G401 (cell line): ENCODE results near the gene UROD. TPM values are rescaled to one million over a fixed set of nuclear protein-coding genes. Genes with fewer than 3 reads are reported as not detected.
"Not testable (repeated sequence)": the region's sequence is repeated elsewhere in the genome, so short reads cannot be mapped to it uniquely, and the experiment has no call there.

ENCODE experiments used
- DNase-seq: peaks from one replicate; pipeline ENCODE4 v3.0.0-alpha.2; 2015; ENCODE audit warnings: low spot score
- in situ Hi-C: cut with HindIII; loops from 2 replicates; pipeline ENCODE4 v1.10.0; 2016; ENCODE audit warnings: low sequenced_read_pairs, mixed read lengths
- total RNA-seq: library from RNA; depleted of rRNA; stranded (reverse); fragments of >200 nt; shearing (Covaris generic); gene quantifications from 2 replicates; pipeline ENCODE4 v1.2.3, GENCODE V29; 2014; rRNA removed

Gene UROD
- 177 and 190 TPM in 2 replicates for total RNA-seq

DNA sequence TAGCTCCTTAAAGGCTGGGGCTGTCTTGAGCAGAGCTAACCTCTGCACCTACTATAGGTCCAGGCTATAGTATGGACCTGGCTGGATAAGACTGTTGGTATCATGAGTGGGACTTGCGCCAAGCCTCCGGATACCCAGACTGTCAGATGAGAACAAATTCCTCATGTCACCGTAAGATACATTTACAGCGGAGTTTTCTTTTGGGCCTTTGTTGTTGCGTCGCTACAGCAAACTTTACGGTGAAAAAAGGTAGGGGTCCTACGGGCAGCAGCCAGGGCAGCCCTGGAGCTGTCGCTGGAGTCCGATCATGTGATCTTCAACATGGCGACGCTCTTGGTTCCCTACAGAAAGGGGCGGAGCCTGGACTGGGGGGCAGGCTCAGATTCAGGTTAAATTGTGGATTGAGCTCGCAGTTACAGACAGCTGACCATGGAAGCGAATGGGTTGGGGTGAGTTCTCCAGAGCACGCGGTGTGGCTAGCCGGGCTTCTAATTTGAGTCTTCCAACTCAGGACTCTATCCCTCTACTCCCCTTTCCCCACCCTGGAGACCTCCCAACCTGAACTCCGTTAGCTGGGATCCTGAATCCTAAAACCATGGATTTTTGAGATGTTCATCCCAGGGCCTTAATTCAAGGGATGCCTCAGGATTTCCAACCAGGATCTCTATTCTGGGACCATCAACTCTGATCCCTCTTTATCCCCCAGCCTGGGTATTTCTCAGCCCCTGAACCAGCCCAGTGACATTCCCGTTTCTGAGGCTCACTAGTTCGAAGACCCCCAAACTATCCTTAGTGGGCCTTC, at the start of gene UROD:
Gene UROD (plus strand): TSS at position 418 of the 802 bp plus-strand sequence. CDS start 12 bp downstream, at position 430.
- in situ Hi-C loops, result no loop called here
- peak; percentile 98 for DNase-seq

DNA sequence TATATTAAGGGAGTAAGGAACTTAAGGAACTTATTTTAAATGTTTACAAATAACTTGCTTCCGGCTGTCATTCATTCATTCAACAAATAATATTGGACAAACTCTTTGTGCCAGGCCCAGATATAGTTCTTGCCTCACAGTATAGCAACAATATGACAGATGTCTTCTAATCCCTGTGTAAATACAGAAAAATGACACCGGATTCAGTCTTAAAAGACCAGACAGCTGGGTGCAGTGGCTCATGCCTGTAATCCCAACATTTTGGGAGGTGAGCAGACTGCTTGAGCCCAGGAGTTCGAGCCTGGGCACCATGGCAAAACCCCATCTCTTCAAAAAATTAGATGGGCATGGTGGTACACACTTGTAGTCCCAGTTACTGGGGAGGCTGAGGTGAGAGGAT, 49.3 kb upstream of the UROD start:
- in situ Hi-C loops, result no loop called here
- DNase-seq, result no peak

GRCh38 chr1:44964396-44964795, 47.7 kb upstream of the UROD start:
- in situ Hi-C loops, result no loop called here
- DNase-seq, result no peak

GRCh38 chr1:44970317-44970716, 41.7 kb upstream of the UROD start:
- in situ Hi-C loops, result no loop called here
- DNase-seq, result no peak

DNA sequence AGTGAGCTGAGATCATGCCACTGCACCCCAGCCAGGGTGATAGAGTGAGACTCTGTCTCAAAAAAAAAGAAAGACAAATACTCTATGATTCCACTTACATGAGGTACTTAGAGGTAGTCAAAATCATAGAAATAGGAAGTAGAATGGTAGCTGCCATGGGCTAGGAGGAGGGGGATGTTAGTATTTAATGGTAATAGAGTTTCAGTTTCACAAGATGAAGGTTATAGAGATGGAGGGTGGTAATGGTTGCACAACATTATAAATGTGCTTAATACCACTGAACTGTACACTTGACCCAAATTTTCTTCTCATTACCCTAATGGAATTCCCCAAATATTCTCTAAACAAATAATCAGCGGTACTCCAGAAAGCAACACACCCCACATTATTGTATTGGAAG, 38.4 kb upstream of the UROD start:
- no peak for DNase-seq
- in situ Hi-C loops, result no loop called here

GRCh38 chr1:44976252-44976651, 35.8 kb upstream of the UROD start:
- in situ Hi-C loops, result no loop called here

DNA sequence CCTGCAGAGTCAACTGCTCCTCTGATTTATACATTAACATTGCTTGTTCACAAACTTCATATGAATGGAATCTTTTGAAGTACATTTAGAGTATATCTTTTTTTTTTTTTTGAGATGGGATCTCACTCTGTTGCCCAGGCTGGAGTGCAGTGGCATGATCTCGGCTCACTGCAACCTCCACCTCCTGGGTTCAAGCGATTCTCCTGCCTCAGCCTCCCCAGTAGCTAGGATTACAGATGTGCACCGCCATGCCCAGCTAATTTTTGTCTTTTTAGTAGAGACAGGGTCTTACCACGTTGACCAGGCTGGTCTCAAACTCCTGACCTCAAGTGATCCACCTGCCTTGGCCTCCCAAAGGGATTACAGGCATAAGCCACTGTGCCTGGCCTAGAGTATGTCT, 34.7 kb upstream of the UROD start:
- in situ Hi-C loops, DNase-seq: not testable (repeated sequence)

More at GRCh38 chr1:44976252-44976651, 35.8 kb upstream of the UROD start:
- no peak for DNase-seq

DNA sequence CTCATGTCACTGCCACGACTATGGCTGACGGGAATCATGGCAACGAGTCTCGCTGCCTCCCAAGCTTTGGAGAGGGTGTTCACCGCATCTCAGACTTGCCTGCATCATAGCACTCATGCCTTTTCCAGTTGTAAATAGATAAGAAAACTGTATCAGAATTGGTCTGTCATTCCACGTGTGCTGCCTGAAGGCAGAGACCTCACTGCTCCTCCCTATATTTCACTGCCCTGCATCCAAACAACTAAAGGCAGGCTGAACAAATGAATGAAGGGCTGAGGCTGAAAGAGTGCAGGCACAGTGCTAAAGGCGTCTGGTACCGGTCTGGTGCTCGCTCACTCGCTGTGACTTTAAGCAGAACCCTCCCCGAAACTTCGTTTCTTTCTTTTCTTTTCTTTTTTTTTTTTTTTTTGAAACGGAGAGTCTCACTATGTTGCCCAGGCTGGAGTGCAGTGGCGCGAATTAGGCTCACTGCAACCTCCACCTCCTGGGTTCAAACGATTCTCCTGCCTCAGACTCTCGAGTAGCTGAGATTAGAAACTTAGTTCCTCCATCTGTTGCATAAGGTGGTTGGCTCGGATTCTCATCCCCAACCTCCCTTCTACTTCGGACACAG, 26.2 kb upstream of the UROD start:
- no peak for DNase-seq
- in situ Hi-C loops, result no loop called here

- no peak for DNase-seq
- in situ Hi-C loops, result no loop called here
Observed at GRCh38 chr1:44988531-44989156, 23.4 kb upstream of the UROD start.

DNA sequence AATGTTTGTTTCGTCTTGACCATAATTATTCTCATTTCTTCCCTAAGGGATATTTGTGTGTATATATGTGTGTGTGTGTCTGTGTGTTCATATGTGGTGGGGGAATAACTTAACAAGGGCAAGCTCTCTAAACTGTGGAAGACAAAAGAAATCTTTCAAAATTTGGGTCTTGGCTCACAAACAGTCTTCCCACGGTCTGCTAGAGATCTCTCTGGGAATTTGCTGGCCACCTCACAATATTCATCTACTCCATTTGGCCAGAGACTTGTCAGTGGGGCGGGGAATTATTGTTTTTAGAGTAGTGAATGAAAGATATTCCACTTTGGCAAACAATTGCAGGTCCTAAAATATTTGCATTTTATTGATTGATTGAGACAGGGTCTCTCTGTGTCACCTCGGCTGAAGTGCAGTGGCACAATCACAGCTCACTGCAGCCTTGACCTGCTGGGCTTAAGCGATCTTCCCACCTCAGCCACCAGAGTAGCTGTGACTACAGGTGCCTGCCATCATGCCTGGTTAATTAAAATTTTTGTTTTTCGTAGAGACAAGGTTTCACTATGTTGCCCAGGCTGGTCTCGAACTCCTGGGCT, 17.6 kb upstream of the UROD start:
- no peak for DNase-seq
- in situ Hi-C loops, result no loop called here

DNA sequence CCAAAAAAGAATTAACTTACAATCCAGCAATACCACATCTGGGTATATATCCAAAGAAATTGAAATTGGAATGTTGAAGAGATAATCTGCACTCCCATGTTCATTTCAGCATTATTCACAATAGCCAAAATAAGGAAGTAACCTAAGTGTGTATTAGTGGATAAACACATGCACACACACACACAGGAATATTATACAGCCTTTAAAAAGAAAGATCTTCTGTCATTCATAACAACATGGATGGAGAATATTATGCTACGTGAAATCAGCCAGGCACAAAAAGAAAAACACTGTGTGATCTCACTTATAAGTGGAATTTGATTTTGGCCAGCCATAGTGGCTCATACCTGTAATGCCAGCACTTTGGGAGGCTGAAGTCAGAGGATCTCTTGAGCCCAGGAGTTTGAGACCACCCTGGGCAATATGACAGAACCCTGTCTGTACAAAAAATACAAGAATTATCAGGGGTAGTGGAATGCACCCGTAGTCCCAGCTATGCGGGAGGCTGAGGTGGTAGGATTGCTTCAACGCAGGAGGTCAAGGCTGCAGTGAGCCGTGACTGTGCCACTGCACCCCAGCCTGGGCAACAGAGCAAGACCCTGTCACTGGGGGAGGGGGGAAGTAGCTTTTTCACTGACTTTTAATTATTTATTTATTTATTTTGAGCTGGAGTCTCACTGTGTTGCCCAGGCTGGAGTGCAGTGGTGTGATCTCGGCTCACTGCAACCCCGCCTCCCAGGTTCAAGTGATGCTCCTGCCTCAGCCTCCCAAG, 16.4 kb upstream of the UROD start:
- in situ Hi-C loops, result no loop called here
- no peak for DNase-seq

- DNase-seq, result no peak
- in situ Hi-C loops, result no loop called here
Observed at GRCh38 chr1:44999232-44999631, 12.8 kb upstream of the UROD start.

DNA sequence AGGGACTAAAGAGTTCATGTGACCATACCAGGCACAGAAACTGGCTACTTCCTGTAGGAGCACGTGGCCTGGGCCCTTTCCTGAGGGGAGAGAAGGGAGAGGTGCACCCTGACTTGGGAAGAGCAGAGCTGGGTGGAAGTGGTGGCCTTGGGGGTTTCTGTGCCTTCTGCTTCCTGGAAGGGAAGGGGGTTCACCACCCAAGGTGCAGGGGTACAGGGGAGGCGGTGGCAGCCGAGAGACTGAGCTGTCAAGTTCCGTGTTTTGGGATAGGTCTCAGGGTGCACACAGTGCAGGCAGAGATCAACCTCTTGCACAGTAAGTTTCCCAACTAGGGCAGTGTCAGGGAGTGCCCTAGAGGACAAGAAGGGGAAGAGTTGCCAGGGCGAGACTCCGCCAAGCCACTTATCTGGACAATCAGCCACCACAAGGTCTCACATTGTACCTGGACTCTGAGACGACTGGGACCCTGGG, 11.0 kb upstream of the UROD start:
- in situ Hi-C loops, result no loop called here
- DNase-seq, result no peak

DNA sequence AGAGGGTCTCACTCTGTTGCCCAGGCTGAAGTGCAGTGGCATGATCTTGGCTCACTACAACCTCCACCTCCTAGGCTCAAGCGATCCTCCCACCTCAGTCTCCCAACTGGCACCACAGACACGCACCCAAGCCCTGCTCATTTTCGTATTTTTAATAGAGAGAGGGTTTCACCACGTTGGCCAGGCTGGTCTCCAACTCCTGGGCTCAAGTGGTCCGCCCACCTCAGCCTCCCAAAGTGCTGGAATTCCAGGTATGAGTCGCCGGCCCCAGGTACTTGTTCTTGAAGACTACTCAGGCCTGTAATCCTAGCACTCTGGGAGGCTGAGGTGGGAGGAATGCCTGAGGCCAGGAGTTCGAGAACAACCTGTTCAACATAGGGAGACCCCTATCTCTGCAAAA, 10.5 kb upstream of the UROD start:
- DNase-seq, in situ Hi-C loops: not testable (repeated sequence)

- no peak for DNase-seq
- in situ Hi-C loops, result no loop called here
Observed at GRCh38 chr1:45002650-45003645, 9.1 kb upstream of the UROD start.

GRCh38 chr1:45003741-45004140, 8.3 kb upstream of the UROD start:
- DNase-seq, result no peak
- in situ Hi-C loops, result no loop called here

GRCh38 chr1:45004281-45004920, 7.7 kb upstream of the UROD start:
- in situ Hi-C loops, result no loop called here
- DNase-seq, result no peak

DNA sequence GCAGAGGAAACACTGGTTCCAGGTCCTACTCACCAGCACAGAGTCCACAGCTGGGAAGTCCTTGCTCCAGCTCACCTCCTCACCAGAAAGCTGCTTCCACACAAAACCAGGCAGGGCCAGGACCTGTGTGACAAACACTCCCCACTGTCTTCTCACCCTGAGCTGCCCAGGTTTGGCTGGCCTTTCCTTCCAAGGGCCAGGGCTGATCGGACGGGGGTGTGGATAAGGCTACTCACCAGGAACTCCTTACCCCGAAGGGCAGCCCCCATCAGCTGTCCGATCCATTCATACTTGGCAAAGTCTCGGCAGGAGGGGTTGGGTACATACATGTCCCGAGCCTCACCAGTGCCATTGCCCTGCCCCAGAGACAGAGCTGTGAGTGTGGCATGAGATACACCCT, 6.3 kb upstream of the UROD start:
- no peak for DNase-seq
- in situ Hi-C loops, result no loop called here
